Breast epithelium (tissue), 4 donors: ENCODE measurements around the gene ROBO2. TPM values are rescaled to one million over a fixed set of nuclear protein-coding genes. Genes with fewer than 3 reads are reported as not detected.

Source experiments
- DNase-seq, 2 donors: peaks; one replicate each; pipeline ENCODE4 v3.0.0-alpha.2; 2019; ENCODE audit warnings: low spot score in 2 of 2
- H3K27ac ChIP-seq, 2 donors: fragments of 200-600 bp; sonication (generic) in 1 of 2; one replicate each; pipeline ENCODE4 v1.5.1; 2016 to 2019; ENCODE audit warnings: mild to moderate bottlenecking in 1 of 2
- H3K27me3 ChIP-seq, 2 donors: fragments of 200-600 bp; sonication (generic) in 1 of 2; one replicate each; pipeline versions ENCODE4 v1.5.1 to v1.6.0; 2017 to 2019; ENCODE audit warnings: control low read depth in 1 of 2, mild to moderate bottlenecking in 1 of 2
- H3K36me3 ChIP-seq: fragments of 200-600 bp; one replicate; pipeline ENCODE4 v1.5.1; 2019
- H3K4me1 ChIP-seq, 2 donors: fragments of 200-600 bp; sonication (generic); one replicate each; pipeline ENCODE4 v1.5.1; 2016 to 2019; ENCODE audit warnings: control low read depth in 1 of 2
- H3K4me3 ChIP-seq, 3 donors: fragments of 200-600 bp; sonication (generic); 1 replicate in 2 of 3; 2 replicates in 1 of 3; pipeline ENCODE4 v1.5.1; 2016 to 2019; ENCODE audit warnings: mild to moderate bottlenecking in 3 of 3, moderate library complexity in 2 of 3
- H3K9me3 ChIP-seq, 2 donors: fragments of 200-600 bp; sonication (generic) in 1 of 2; one replicate each; pipeline ENCODE4 v1.5.1; 2016 to 2019; ENCODE audit warnings: control low read depth in 1 of 2
- POLR2A ChIP-seq: fragments of 450-650 bp; IDR thresholded peaks from one replicate; pipeline ENCODE4 v1.6.1; 2016; ENCODE audit warnings: antibody characterized with exemption, mild to moderate bottlenecking, moderate library complexity
- POLR2AphosphoS5 ChIP-seq, 3 donors: sonication (generic); formaldehyde crosslinking; IDR thresholded peaks; one replicate each; pipeline ENCODE4 v1.6.1; 2017; ENCODE audit warnings: antibody characterized with exemption in 3 of 3
- intact Hi-C: fragments of 100-400 bp; cut with DNase I; formaldehyde crosslinking; loops from one replicate; pipeline ENCODE4 v1.15.1; 2023; ENCODE audit warnings: low total_unique reads
- total RNA-seq, 3 donors: library from RNA; depleted of rRNA; stranded (reverse); fragments of >200 nt; gene quantifications; one replicate each; pipeline ENCODE4 v1.1.0, GENCODE V29; 2016
- TF ChIP-seq, protein P1 (sequence below), 3 donors: fragments of 450-650 bp; IDR thresholded peaks; one replicate each; pipeline ENCODE4 v1.5.1; 2016 to 2017; ENCODE audit warnings: antibody characterized with exemption in 3 of 3, mild to moderate bottlenecking in 3 of 3, moderate library complexity in 3 of 3

ROBO2 gene, protein sequence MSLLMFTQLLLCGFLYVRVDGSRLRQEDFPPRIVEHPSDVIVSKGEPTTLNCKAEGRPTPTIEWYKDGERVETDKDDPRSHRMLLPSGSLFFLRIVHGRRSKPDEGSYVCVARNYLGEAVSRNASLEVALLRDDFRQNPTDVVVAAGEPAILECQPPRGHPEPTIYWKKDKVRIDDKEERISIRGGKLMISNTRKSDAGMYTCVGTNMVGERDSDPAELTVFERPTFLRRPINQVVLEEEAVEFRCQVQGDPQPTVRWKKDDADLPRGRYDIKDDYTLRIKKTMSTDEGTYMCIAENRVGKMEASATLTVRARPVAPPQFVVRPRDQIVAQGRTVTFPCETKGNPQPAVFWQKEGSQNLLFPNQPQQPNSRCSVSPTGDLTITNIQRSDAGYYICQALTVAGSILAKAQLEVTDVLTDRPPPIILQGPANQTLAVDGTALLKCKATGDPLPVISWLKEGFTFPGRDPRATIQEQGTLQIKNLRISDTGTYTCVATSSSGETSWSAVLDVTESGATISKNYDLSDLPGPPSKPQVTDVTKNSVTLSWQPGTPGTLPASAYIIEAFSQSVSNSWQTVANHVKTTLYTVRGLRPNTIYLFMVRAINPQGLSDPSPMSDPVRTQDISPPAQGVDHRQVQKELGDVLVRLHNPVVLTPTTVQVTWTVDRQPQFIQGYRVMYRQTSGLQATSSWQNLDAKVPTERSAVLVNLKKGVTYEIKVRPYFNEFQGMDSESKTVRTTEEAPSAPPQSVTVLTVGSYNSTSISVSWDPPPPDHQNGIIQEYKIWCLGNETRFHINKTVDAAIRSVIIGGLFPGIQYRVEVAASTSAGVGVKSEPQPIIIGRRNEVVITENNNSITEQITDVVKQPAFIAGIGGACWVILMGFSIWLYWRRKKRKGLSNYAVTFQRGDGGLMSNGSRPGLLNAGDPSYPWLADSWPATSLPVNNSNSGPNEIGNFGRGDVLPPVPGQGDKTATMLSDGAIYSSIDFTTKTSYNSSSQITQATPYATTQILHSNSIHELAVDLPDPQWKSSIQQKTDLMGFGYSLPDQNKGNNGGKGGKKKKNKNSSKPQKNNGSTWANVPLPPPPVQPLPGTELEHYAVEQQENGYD (N-terminal part only)
- total RNA-seq = 1 to 10 TPM in 2 of 3 donors, under 1 TPM in 1; 0.98 to 1.4 (median 1.3) TPM

DNA sequence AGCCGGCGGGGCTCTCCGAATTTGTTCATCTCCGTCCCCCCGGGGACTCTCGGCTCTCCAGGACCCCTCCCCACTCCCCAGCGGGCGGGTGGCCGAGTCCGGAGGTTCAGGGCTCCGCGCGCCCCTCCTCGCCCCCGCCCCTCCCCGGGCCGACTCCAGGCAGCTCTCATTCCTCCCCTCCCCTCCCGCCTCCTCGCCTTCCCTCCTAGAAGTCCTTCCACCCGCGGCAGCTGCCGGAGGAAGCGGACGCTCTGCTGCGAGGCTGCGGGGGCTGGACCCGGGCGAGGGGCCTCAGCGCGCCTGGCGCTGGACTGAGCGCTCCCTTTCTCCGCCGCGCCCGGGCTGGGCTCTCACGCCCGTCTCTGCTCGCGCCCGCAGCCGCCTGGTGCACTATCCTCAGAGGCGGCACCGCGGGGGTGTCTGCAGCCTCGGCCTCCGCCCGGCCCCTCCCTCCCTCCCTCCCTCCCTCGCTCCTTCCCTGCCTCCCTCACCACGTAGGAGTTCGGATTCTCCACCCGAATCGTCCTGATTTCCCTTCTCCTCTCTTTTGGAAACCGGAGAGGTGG lies at the start of gene ROBO2:
TSS of gene ROBO2 (plus strand) at position 494 of the 566 bp plus-strand sequence. CDS start 687 bp downstream, outside the sequence.
- TF ChIP-seq POLR2A (no peak), POLR2AphosphoS5 (IDR thresholded peaks at IDR 0.05) (no peak)
- TF ChIP-seq, protein P1, sequence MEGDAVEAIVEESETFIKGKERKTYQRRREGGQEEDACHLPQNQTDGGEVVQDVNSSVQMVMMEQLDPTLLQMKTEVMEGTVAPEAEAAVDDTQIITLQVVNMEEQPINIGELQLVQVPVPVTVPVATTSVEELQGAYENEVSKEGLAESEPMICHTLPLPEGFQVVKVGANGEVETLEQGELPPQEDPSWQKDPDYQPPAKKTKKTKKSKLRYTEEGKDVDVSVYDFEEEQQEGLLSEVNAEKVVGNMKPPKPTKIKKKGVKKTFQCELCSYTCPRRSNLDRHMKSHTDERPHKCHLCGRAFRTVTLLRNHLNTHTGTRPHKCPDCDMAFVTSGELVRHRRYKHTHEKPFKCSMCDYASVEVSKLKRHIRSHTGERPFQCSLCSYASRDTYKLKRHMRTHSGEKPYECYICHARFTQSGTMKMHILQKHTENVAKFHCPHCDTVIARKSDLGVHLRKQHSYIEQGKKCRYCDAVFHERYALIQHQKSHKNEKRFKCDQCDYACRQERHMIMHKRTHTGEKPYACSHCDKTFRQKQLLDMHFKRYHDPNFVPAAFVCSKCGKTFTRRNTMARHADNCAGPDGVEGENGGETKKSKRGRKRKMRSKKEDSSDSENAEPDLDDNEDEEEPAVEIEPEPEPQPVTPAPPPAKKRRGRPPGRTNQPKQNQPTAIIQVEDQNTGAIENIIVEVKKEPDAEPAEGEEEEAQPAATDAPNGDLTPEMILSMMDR (IDR thresholded peaks at IDR 0.05) = no peak
- peaks cover 0 to 41% of the 10 kb centered on the region in 2 donors for H3K27me3 ChIP-seq
- H3K9me3 ChIP-seq = no peaks in the 10 kb centered on the region
- no peaks in the 10 kb centered on the region for H3K36me3 ChIP-seq
- intact Hi-C loops = loop anchor here (2.0 kb wide), 1 partner anchor 213 kb away; no protein-coding TSS in a partner anchor
- no peak within 1 kb of the TSS for H3K27ac ChIP-seq
- peaks cover 3 to 11% of the 10 kb centered on the region in 2 donors for H3K4me1 ChIP-seq
- peak within 1 kb of the TSS; percentile 51 to 70 (median 52) for H3K4me3 ChIP-seq
- no peak for DNase-seq

DNA sequence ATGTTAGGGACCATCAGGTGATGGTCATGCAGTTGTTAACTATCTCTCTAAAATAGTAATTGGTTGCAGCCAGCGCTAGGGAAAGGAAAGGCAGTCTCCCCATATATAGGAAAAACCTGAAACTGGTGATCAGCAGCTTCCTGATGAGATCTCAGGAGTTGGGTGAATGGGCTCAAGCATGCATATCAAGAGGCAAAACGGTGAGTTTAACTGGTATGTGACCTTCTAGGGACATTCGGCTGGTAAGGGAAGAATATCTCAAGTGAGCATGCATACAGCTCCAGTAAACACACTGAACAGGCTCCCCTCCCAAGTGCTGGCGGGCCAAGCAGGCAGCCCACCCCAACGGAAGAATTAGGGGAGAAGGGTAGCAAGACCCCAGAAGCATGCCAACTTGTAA lies 49.3 kb upstream of the ROBO2 start:
- intact Hi-C loops = loop anchor here (5.0 kb wide), 1 partner anchor 388 kb away; no protein-coding TSS in a partner anchor
- no peaks in the 10 kb centered on the region for H3K4me1 ChIP-seq
- DNase-seq = no peak
- no peak overlapping the region for H3K27ac ChIP-seq
- H3K36me3 ChIP-seq = no peaks in the 10 kb centered on the region
- H3K27me3 ChIP-seq = no peaks in the 10 kb centered on the region
- no peak overlapping the region for H3K4me3 ChIP-seq
- H3K9me3 ChIP-seq = no peaks in the 10 kb centered on the region
- TF ChIP-seq POLR2AphosphoS5 (IDR thresholded peaks at IDR 0.05) = no peak
- TF ChIP-seq POLR2A = no peak
- TF ChIP-seq, protein P1 (IDR thresholded peaks at IDR 0.05) = no peak

DNA sequence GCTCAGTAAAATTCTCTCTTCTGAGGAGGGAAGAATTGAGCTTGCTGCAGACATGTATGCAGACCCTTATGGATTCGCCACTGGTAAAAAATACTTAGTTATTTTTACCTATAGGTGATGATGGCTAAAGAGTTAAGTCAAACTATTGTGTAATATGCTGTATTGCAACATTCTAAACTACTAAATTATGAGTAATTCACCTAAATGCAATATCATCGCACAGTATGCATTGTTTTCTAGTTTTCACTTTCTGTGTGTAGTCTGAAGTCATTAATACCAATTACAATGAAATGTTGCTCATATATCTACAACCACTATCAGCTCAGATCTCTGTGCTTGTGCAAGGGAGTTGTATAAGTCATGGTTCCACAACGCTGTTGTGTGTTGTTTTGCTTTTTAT lies 48.7 kb upstream of the ROBO2 start:
- intact Hi-C loops = loop anchor here (5.0 kb wide), 1 partner anchor 389 kb away; no protein-coding TSS in a partner anchor
- no peaks in the 10 kb centered on the region for H3K27me3 ChIP-seq
- H3K27ac ChIP-seq = no peak overlapping the region
- no peaks in the 10 kb centered on the region for H3K9me3 ChIP-seq
- DNase-seq = no peak
- no peaks in the 10 kb centered on the region for H3K4me1 ChIP-seq
- no peak overlapping the region for H3K4me3 ChIP-seq
- no peak for TF ChIP-seq POLR2A
- TF ChIP-seq POLR2AphosphoS5 (IDR thresholded peaks at IDR 0.05) = no peak
- TF ChIP-seq, protein P1 (IDR thresholded peaks at IDR 0.05) = no peak
- H3K36me3 ChIP-seq = no peaks in the 10 kb centered on the region

DNA sequence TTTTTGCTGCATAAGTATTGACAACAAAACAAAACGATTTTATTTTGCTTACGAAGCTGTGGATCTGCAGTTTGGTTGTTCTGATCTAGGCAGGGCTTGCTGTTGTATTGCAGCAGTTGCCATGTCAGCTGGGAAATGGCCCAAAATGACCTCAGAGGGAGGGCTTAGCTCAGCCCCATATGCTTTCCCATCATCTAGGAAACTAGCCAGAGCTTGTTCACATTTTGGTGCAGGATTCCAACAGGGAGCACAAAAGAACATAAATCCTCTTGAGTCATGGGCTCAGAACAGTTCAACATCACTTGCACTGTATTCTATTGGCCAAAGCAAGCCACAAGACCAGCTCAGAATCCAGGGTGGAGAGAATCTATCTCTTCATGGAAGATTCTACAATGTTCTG lies 42.2 kb upstream of the ROBO2 start:
- no peak overlapping the region for H3K4me3 ChIP-seq
- H3K9me3 ChIP-seq = no peaks in the 10 kb centered on the region
- no peaks in the 10 kb centered on the region for H3K36me3 ChIP-seq
- H3K27ac ChIP-seq = no peak overlapping the region
- H3K27me3 ChIP-seq = no peaks in the 10 kb centered on the region
- intact Hi-C loops = no loop called here
- H3K4me1 ChIP-seq = no peaks in the 10 kb centered on the region
- no peak for DNase-seq
- TF ChIP-seq POLR2A (no peak), POLR2AphosphoS5 (IDR thresholded peaks at IDR 0.05) (no peak)

DNA sequence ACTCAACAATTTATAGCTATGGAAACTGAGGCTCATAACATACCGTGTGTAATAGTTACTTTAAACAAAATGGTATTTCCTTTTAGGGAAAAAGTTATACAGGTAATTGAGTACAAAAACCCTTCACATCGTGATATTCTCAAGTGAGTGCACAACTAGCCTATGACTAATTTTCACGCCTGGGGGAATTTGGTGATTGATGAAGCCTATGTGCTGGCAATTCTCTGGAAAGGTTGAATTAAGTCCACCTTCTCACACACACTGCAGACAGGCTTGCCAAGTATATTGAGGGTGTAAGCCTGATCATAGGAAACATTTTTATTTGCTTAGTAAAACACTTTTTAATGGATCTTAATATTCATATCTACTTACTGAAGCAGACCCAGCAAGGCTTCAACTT lies 41.3 kb upstream of the ROBO2 start:
- no peak overlapping the region for H3K4me3 ChIP-seq
- DNase-seq = no peak
- H3K27ac ChIP-seq = no peak overlapping the region
- no peaks in the 10 kb centered on the region for H3K4me1 ChIP-seq
- H3K36me3 ChIP-seq = no peaks in the 10 kb centered on the region
- no peaks in the 10 kb centered on the region for H3K27me3 ChIP-seq
- no peaks in the 10 kb centered on the region for H3K9me3 ChIP-seq
- TF ChIP-seq POLR2A (no peak), POLR2AphosphoS5 (IDR thresholded peaks at IDR 0.05) (no peak)
- TF ChIP-seq, protein P1 (IDR thresholded peaks at IDR 0.05) = no peak
- intact Hi-C loops = no loop called here
